BLaER1 treated with 17β-estradiol and CSF1 and Interleukin-3, amounts not matched to agents 10 nM and 100 nM (cell line): Measurements from ENCODE around the gene INSIG2.

Experiments used
- H3K27ac ChIP-seq, 11 experiments: shearing (Covaris generic); formaldehyde crosslinking; 2 replicates each; pipeline ENCODE4 v1.8.1; 2022
- H3K27me3 ChIP-seq, 11 experiments: shearing (Covaris generic); formaldehyde crosslinking; 2 replicates each; pipeline ENCODE4 v1.8.1; 2022
- H3K36me3 ChIP-seq, 11 experiments: shearing (Covaris generic); formaldehyde crosslinking; 2 replicates each; pipeline ENCODE4 v1.8.1; 2022
- H3K4me1 ChIP-seq, 10 experiments: shearing (Covaris generic); formaldehyde crosslinking; 2 replicates each; pipeline ENCODE4 v1.8.1; 2022
- H3K4me2 ChIP-seq, 11 experiments: shearing (Covaris generic); formaldehyde crosslinking; 2 replicates each; pipeline ENCODE4 v1.8.1; 2022
- H3K4me3 ChIP-seq, 10 experiments: shearing (Covaris generic); formaldehyde crosslinking; 2 replicates each; pipeline ENCODE4 v1.8.1; 2022
- H3K9ac ChIP-seq, 11 experiments: shearing (Covaris generic); formaldehyde crosslinking; 2 replicates each; pipeline ENCODE4 v1.8.1; 2022
- H3K9me3 ChIP-seq, 11 experiments: shearing (Covaris generic); formaldehyde crosslinking; replicated peaks in 1 of 11; 2 replicates each; pipeline ENCODE4 v1.8.1; 2022
- H4K20me1 ChIP-seq, 11 experiments: shearing (Covaris generic); formaldehyde crosslinking; 2 replicates each; pipeline ENCODE4 v1.8.1; 2022
- Cebpa-rat ChIP-seq, 11 experiments: shearing (Covaris generic); IDR thresholded peaks; 2 replicates each; pipeline ENCODE4 v1.8.1; 2022

The INSIG2 gene

DNA sequence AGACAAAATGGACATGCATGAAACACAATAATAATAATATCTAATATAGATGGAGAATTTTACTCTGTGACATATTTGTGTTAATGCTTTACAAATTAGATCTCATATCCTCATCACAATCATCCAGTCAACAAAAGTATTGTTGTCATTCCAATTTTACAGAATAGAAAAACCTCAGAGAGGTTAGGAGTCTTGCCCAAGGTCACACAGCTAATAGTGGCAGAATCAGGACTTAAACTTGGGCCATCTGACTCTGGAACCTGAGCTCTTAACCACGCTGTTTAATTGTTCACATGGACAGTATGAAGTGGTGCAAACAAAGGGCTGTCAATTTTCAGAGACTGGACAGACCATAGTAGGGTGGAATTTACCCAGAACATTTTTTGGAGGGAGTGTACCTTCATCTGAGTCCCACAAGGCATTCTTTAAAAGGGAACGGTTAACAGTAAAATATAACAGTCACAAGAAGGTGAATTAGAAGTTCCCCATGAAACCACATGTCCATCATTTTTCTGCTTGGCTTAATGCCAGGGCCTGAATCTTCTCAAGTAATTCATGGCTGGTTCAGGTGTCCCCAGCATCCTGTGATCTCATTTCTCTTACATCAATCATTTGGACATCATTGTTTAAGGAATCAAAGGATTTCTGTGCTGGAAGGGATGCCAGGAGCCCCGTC is 39.0 kb upstream of the INSIG2 start:
- H3K9ac ChIP-seq: no peak overlapping the region
- H3K4me3 ChIP-seq: no peak overlapping the region
- H3K4me1 ChIP-seq: peaks cover 12 to 20% (median 15%) of the 10 kb centered on the region in 10 experiments; a peak in 19 of 20 replicates
- peak overlapping the region in 10 of 11 experiments; percentile 9 to 52 (median 34); a peak in 16 of 22 replicates for H3K4me2 ChIP-seq
- H3K9me3 ChIP-seq: no peaks in the 10 kb centered on the region
- H3K27ac ChIP-seq: no peak overlapping the region
- TF ChIP-seq Cebpa-rat (IDR thresholded peaks at IDR 0.05): no peak
- H3K36me3 ChIP-seq: no peaks in the 10 kb centered on the region
- H4K20me1 ChIP-seq: no peaks in the 10 kb centered on the region
- H3K27me3 ChIP-seq: no peaks in the 10 kb centered on the region

DNA sequence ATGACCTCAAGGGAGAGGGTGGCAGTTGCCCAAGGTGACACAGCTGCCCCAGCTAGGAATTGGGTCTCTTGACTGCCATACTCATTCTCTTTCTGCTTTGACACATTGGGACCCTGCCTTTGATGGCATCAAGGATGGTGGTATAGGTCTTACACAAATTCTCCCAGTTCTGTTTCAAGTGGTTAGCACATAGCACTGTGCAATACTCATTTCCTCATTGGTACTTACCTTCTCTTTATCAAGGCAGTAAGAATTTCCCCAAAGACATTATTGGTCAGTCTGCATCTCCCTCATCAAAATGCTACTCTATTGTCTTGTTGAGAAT is 38.5 kb upstream of the INSIG2 start:
- no peak for TF ChIP-seq Cebpa-rat (IDR thresholded peaks at IDR 0.05)
- Histone ChIP-seq H3K4me3 (no peak overlapping the region), H4K20me1 (no peaks in the 10 kb centered on the region), H3K27me3 (no peaks in the 10 kb centered on the region), H3K27ac (no peak overlapping the region), H3K9me3 (no peaks in the 10 kb centered on the region), H3K4me1 (peaks cover 12 to 25% (median 18%) of the 10 kb centered on the region in 10 experiments; a peak in 19 of 20 replicates), H3K4me2 (peak overlapping the region in 10 of 11 experiments; percentile 9 to 52 (median 34); a peak in 16 of 22 replicates), H3K36me3 (no peaks in the 10 kb centered on the region), H3K9ac (no peak overlapping the region)

DNA sequence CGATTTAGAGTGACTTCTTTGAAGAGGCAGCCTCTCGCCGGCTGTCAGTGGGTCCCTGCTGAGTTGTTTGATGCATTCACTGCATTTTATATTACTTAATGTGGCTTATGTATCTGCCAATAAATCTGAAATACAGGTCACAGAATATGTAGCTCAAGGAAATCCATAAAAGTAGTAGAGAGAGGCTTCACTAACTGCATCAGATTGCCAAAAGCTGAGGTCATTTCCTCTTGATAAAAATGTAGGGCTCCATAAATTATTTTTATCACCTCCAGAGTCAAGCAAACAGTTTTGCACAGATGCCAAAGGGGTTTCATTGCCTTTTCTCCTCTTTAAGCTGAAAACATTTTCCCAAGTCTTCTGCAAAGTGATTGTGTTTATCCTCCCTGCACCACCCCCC is 37.9 kb upstream of the INSIG2 start:
- no peak overlapping the region for H3K9ac ChIP-seq
- H3K36me3 ChIP-seq: no peaks in the 10 kb centered on the region
- peaks cover 17 to 31% (median 24%) of the 10 kb centered on the region in 10 experiments for H3K4me1 ChIP-seq
- peak overlapping the region in 10 of 11 experiments; percentile 9 to 52 (median 34); a peak in 15 of 22 replicates for H3K4me2 ChIP-seq
- no peak for TF ChIP-seq Cebpa-rat (IDR thresholded peaks at IDR 0.05)
- H3K27ac ChIP-seq: no peak overlapping the region
- no peaks in the 10 kb centered on the region for H3K9me3 ChIP-seq
- no peak overlapping the region for H3K4me3 ChIP-seq
- H3K27me3 ChIP-seq: no peaks in the 10 kb centered on the region
- no peaks in the 10 kb centered on the region for H4K20me1 ChIP-seq

DNA sequence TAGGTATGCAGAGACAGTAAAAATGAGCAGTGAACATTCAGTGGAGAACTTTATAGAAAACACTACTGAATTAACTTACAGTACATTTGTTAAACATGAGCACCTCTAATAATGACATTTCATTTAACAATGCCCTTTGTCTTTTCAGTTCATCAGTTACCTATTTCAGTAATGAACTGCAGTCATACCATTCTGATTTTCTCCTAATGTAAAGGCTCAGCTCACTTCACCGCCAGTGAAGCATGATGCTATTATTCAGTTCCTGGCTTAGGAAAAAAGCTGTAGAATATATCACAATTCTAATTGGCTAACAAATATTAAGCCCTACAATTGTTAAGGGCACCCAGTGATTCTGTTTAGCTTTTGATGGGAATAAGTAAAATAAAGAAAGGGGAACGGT is 37.3 kb upstream of the INSIG2 start:
- no peaks in the 10 kb centered on the region for H3K9me3 ChIP-seq
- no peak for TF ChIP-seq Cebpa-rat (IDR thresholded peaks at IDR 0.05)
- no peaks in the 10 kb centered on the region for H3K27me3 ChIP-seq
- no peak overlapping the region for H3K27ac ChIP-seq
- no peaks in the 10 kb centered on the region for H4K20me1 ChIP-seq
- H3K36me3 ChIP-seq: no peaks in the 10 kb centered on the region
- H3K4me1 ChIP-seq: peaks cover 23 to 37% (median 30%) of the 10 kb centered on the region in 10 experiments
- no peak overlapping the region for H3K4me3 ChIP-seq
- no peak overlapping the region for H3K9ac ChIP-seq
- H3K4me2 ChIP-seq: no peak overlapping the region; a peak in 1 of 22 replicates

DNA sequence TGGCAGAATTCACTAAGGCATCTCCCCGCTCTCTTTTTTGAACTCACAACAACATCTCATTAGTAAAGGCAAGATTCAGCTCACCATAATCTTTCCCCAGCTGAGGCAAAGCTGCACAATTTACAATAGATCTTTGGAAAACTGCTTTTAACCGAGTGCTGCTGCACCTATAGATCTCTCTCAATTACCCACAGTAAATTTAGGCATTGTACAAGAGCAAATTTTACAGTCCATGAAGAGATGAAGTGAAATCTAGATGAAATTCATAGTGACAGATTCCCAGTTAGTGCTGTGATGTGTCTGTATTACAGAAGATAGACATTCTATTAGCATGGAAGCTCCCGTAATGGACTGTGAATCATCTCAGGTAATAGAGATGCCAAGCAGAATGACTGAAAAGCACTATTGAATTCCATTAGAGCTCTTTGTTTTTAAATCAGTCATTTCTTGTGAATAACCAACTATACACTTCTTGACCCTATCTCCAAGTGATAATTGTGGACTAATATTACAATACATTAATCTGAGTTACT is 36.4 kb upstream of the INSIG2 start:
- H3K36me3 ChIP-seq: no peaks in the 10 kb centered on the region
- H3K4me3 ChIP-seq: no peak overlapping the region
- H3K27ac ChIP-seq: no peak overlapping the region
- no peaks in the 10 kb centered on the region for H3K9me3 ChIP-seq
- peaks cover 31 to 47% (median 38%) of the 10 kb centered on the region in 10 experiments for H3K4me1 ChIP-seq
- H4K20me1 ChIP-seq: no peaks in the 10 kb centered on the region
- no peak overlapping the region for H3K4me2 ChIP-seq
- H3K27me3 ChIP-seq: no peaks in the 10 kb centered on the region
- no peak for TF ChIP-seq Cebpa-rat (IDR thresholded peaks at IDR 0.05)
- H3K9ac ChIP-seq: no peak overlapping the region

DNA sequence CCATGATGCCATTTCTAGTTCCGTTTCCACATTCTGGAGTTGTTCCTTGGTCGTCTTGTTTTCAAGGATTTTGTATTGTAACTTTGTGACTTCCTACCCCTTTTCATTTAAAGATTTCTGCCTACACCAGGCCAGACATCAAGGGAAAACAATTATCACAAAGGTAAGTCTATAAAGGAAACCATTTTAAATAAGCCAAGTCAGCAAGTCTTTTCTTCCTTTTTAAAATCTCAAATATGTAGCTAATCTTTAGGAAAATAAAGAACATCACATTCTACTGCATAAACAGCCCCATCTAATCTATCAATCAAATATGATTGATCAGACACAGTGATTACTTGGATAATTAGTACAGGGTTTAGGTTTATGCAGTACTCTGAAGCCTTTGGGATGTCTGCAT is 35.8 kb upstream of the INSIG2 start:
- Histone ChIP-seq H4K20me1 (no peaks in the 10 kb centered on the region), H3K27me3 (no peaks in the 10 kb centered on the region), H3K27ac (no peak overlapping the region), H3K4me2 (no peak overlapping the region), H3K36me3 (no peaks in the 10 kb centered on the region), H3K4me1 (peaks cover 31 to 49% (median 39%) of the 10 kb centered on the region in 10 experiments), H3K9ac (no peak overlapping the region), H3K4me3 (no peak overlapping the region), H3K9me3 (no peaks in the 10 kb centered on the region)
- no peak for TF ChIP-seq Cebpa-rat (IDR thresholded peaks at IDR 0.05)

DNA sequence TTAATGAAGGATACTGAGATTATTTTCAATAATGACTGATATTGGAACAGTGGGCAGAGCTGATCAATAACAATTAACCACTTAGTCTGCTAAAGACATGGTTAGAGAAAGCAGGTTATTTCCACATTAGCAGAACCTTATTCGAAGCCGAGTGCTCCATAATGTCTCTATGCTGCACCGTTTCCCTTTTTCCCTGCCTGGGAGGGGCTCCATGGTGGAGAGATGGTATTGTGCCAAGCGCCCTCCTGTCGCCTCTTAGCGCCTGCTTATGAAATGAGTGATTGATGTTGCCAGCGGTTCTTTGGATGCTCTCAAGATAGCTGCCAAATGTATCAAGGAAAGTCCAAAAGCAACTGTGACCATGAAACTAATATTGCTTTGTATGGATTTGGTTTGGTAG is 34.6 kb upstream of the INSIG2 start:
- no peak overlapping the region for H3K4me3 ChIP-seq
- no peaks in the 10 kb centered on the region for H3K9me3 ChIP-seq
- H3K4me2 ChIP-seq: no peak overlapping the region
- no peaks in the 10 kb centered on the region for H4K20me1 ChIP-seq
- no peak overlapping the region for H3K27ac ChIP-seq
- H3K9ac ChIP-seq: no peak overlapping the region
- TF ChIP-seq Cebpa-rat (IDR thresholded peaks at IDR 0.05): no peak
- H3K4me1 ChIP-seq: peaks cover 31 to 52% (median 40%) of the 10 kb centered on the region in 10 experiments
- no peaks in the 10 kb centered on the region for H3K36me3 ChIP-seq
- no peaks in the 10 kb centered on the region for H3K27me3 ChIP-seq

DNA sequence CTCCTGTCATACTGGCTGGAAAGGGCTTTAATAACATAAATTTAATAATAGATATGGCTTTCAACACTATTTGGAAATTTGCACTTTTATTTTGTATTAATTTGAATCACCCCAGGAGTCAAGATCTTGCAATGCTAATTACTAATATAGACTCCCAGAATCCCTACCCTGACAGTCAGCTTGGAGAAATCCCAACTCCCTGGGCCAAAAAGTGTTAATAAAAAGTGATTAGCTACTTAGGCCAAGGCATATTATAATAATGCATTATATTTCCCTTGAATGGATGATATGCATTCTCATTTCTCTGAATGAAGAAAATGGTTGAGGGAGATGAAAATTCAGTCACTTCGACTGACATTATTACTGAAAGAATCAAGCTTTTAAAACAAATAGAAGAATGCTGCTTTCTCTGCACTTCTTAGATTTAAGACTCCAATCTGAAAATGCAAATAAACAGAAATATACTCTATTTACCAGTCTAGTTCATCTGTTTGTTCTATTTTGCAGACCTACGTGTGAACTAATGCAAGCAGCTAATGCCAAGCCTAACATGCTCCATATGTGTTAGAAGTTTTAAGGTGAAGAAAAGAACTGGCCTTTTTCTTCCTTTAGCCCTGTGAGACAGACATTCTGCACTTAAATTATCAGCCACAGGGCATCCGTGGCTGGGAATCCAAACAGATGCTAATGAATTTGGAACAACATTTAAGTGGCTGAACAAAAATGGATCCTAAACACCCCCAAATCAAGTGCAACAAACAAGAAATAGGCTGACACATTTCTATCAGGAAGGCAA is 33.9 kb upstream of the INSIG2 start:
- peaks cover 33 to 56% (median 43%) of the 10 kb centered on the region in 10 experiments for H3K4me1 ChIP-seq
- H3K4me3 ChIP-seq: no peak overlapping the region
- no peaks in the 10 kb centered on the region for H3K9me3 ChIP-seq
- peak overlapping the region in 2 of 11 experiments; percentile 58 to 59; a peak in 2 of 22 replicates for H3K27ac ChIP-seq
- no peaks in the 10 kb centered on the region for H3K36me3 ChIP-seq
- no peaks in the 10 kb centered on the region for H3K27me3 ChIP-seq
- no peak for TF ChIP-seq Cebpa-rat (IDR thresholded peaks at IDR 0.05)
- H4K20me1 ChIP-seq: no peaks in the 10 kb centered on the region
- peak overlapping the region in 5 of 11 experiments; percentile 77 to 87 (median 85); a peak in 7 of 22 replicates for H3K4me2 ChIP-seq
- 0 out of 22 replicates have a peak overlapping the region, but pooled peaks of 1 of the 11 experiments have one; percentile 50 for H3K9ac ChIP-seq

DNA sequence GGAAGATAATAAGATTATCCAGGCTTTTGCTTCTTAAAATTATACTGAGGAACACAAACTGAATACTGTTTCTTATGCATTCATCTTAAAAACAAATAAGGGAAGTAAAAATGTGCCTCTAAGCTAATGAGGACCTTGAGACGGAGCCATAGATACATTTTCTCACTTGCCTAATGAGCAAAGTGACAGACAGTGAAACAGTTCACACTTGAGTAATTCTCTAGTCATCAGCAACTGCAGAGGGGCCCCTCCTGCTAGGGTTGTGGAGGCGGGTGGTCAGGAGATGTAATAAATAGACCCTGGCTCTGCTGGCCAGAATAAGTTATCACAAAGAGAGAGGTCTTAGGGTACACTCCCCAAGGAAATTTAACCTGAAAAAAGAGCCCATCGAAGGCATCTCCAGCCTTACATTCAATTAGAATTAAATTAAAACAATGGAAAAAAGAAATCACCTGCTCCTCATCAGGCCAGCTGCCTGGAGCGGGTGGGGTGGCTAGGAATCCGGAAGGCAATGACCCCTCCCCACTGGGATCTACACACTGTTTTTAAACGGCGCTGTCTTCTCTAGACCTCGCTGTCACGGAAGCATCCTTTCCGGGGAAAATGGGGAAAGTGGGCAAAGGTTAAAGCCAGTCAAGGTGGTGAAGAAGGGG is 32.6 kb upstream of the INSIG2 start:
- Histone ChIP-seq H3K27ac (peak overlapping the region in 6 of 11 experiments; percentile 12 to 59 (median 51); a peak in 10 of 22 replicates), H3K4me1 (peaks cover 36 to 57% (median 43%) of the 10 kb centered on the region in 10 experiments), H3K4me2 (peak overlapping the region; percentile 49 to 87 (median 67)), H3K9me3 (no peaks in the 10 kb centered on the region), H3K36me3 (no peaks in the 10 kb centered on the region), H3K4me3 (no peak overlapping the region), H3K27me3 (no peaks in the 10 kb centered on the region), H3K9ac (peak overlapping the region in 3 of 11 experiments; percentile 15 to 50 (median 19); a peak in 4 of 22 replicates), H4K20me1 (no peaks in the 10 kb centered on the region)
- TF ChIP-seq Cebpa-rat (IDR thresholded peaks at IDR 0.05): no peak
